HepG2 (cell line): ENCODE data around the gene TSPAN31. TPM values are rescaled to one million over a fixed set of nuclear protein-coding genes. Genes with fewer than 3 reads are reported as not detected.

Experiments
- ERF ChIP-seq: IDR thresholded peaks from 2 replicates; pipeline ENCODE4 v1.6.1; 2018; ENCODE audit warnings: missing biosample characterization, missing genetic modification reagents
- HNF1B ChIP-seq: sonication (generic); formaldehyde crosslinking; IDR thresholded peaks from 2 replicates; pipeline ENCODE4 v1.5.1; 2020; ENCODE audit warnings: mild to moderate bottlenecking, moderate library complexity, missing genetic modification reagents
- MTF1 ChIP-seq: sonication (generic); formaldehyde crosslinking; IDR thresholded peaks from 2 replicates; pipeline ENCODE4 v1.5.0; 2020; ENCODE audit warnings: missing genetic modification reagents
- NONO ChIP-seq, 2 experiments: fragments of 450-650 bp in 1 of 2; sonication (generic) in 1 of 2; formaldehyde crosslinking in 1 of 2; IDR thresholded peaks in 1 of 2; conservative IDR thresholded peaks in 1 of 2; 2 replicates each; pipeline versions ENCODE4 v1.6.1 to v1.8.0; 2017 to 2022; ENCODE audit warnings: mild to moderate bottlenecking in 1 of 2, missing genetic modification reagents in 1 of 2, moderate library complexity in 1 of 2
- NR1H2 ChIP-seq: sonication (generic); formaldehyde crosslinking; IDR thresholded peaks from 2 replicates; pipeline ENCODE4 v1.8.1; 2022; ENCODE audit warnings: low read depth, missing genetic modification reagents, borderline replicate concordance
- SALL2 ChIP-seq: sonication (generic); formaldehyde crosslinking; IDR thresholded peaks from 2 replicates; pipeline ENCODE4 v1.8.1; 2023; ENCODE audit warnings: mild to moderate bottlenecking, missing genetic modification reagents, inconsistent platforms
- ZNF207 ChIP-seq: fragments of 450-650 bp; IDR thresholded peaks from 2 replicates; pipeline ENCODE4 v1.6.1; 2016; ENCODE audit warnings: antibody characterized with exemption, borderline replicate concordance
- ZNF225 ChIP-seq: sonication (generic); formaldehyde crosslinking; IDR thresholded peaks from 2 replicates; pipeline ENCODE4 v1.4.0; 2020; ENCODE audit warnings: mild to moderate bottlenecking, missing genetic modification reagents
- ZNF350 ChIP-seq: sonication (generic); formaldehyde crosslinking; IDR thresholded peaks from 2 replicates; pipeline ENCODE4 v1.4.0; 2020; ENCODE audit warnings: mild to moderate bottlenecking, low read depth, missing genetic modification reagents, borderline replicate concordance
- ZNF614 ChIP-seq: IDR thresholded peaks from 2 replicates; pipeline ENCODE4 v1.6.1; 2018; ENCODE audit warnings: missing biosample characterization, missing genetic modification reagents, inconsistent platforms, borderline replicate concordance
- ZNF784 ChIP-seq: sonication (generic); formaldehyde crosslinking; IDR thresholded peaks from 2 replicates; pipeline ENCODE4 v1.5.1; 2020; ENCODE audit warnings: missing genetic modification reagents, mild to moderate bottlenecking, borderline replicate concordance
- ZNF790 ChIP-seq: sonication (generic); formaldehyde crosslinking; IDR thresholded peaks from 2 replicates; pipeline ENCODE4 v1.8.0; 2022; ENCODE audit warnings: missing genetic modification reagents, mild to moderate bottlenecking, borderline replicate concordance
- ZNF841 ChIP-seq: sonication (generic); formaldehyde crosslinking; IDR thresholded peaks from 2 replicates; pipeline ENCODE4 v1.8.1; 2023; ENCODE audit warnings: missing genetic modification reagents, borderline replicate concordance
- polyA plus RNA-seq, 8 experiments: library from polyadenylated mRNA; depleted of rRNA in 3 of 8; stranded (reverse) in 7 of 8; unstranded in 1 of 8; fragments of >200 nt; fragmentation: Illumina TruSeq in 4 of 8; extraction: Trizol in 4 of 8; gene quantifications; 2 replicates each; pipeline versions ENCODE4 v1.2.1 to v1.2.3, GENCODE V29; 2011 to 2016; ENCODE audit warnings: low read depth in 4 of 8, missing spikeins in 1 of 8, mixed read lengths in 1 of 8; ENCODE audit not compliant: insufficient read depth in 1 of 8
- total RNA-seq, 5 experiments: library from RNA; depleted of rRNA; stranded (reverse); fragments of >200 nt; fragmentation: Illumina TruSeq; extraction: Trizol; gene quantifications; 2 replicates each; pipeline ENCODE4 v1.2.3, GENCODE V29; 2016; ENCODE audit warnings: low read depth in 1 of 5
- TF ChIP-seq, protein P1 (sequence below): sonication (generic); formaldehyde crosslinking; IDR thresholded peaks from 2 replicates; pipeline ENCODE4 v1.4.0; 2020; ENCODE audit warnings: missing genetic modification reagents, borderline replicate concordance
- TF ChIP-seq, protein P2 (sequence below): IDR thresholded peaks from 2 replicates; pipeline ENCODE4 v1.6.1; 2012; ENCODE audit warnings: low read length, improper control_type of control experiment

TSPAN31 gene
- total and polyA plus RNA-seq, 2 of the 13 experiments (the other 11 are each of a cell fraction or from before 2014, with no cell fraction given) = 10.4 to 24.6 TPM

DNA sequence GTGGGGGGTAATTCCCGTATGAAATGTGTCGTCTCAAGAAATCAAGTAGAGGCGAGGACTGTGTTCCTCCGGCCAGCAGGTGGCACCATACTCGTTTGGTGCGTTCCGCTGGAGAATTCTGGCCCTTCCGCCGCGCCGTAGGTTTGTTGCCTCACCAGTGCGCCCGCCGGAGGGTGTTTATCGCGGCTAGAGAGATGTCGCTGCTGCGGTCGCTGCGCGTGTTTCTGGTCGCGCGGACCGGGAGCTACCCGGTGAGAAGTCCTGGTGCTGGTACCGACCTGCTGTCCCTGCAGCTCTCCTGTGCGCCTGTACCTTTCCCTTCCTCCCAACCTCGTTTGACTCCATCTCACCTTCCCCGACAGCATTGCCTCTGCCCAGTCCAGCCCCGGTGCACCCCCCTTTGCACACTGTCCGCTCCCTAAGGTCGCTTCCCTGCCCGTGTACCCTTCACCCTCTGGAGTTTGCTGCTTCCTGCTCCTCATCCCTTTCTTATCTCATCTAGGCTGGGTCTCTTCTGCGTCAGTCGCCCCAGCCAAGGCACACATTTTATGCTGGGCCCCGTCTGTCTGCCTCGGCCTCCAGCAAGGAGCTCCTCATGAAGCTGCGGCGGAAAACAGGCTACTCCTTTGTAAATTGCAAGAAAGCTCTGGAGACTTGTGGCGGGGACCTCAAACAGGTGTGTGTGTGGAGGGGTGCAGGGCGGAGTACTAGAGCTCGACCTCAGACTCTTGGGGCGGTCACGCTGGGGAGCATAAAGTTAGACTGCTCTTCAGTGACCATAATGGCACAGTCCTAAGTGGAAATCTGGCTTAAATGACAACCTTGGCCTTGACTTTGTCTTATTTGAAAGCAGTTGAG is 38.0 kb downstream of the TSPAN31 start, which contains the start of gene TSFM (continued):
- TF ChIP-seq, protein P1, sequence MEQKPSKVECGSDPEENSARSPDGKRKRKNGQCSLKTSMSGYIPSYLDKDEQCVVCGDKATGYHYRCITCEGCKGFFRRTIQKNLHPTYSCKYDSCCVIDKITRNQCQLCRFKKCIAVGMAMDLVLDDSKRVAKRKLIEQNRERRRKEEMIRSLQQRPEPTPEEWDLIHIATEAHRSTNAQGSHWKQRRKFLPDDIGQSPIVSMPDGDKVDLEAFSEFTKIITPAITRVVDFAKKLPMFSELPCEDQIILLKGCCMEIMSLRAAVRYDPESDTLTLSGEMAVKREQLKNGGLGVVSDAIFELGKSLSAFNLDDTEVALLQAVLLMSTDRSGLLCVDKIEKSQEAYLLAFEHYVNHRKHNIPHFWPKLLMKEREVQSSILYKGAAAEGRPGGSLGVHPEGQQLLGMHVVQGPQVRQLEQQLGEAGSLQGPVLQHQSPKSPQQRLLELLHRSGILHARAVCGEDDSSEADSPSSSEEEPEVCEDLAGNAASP = peak; percentile 57; the same call in 1 of the 2 replicates
- TF ChIP-seq, protein P2, sequence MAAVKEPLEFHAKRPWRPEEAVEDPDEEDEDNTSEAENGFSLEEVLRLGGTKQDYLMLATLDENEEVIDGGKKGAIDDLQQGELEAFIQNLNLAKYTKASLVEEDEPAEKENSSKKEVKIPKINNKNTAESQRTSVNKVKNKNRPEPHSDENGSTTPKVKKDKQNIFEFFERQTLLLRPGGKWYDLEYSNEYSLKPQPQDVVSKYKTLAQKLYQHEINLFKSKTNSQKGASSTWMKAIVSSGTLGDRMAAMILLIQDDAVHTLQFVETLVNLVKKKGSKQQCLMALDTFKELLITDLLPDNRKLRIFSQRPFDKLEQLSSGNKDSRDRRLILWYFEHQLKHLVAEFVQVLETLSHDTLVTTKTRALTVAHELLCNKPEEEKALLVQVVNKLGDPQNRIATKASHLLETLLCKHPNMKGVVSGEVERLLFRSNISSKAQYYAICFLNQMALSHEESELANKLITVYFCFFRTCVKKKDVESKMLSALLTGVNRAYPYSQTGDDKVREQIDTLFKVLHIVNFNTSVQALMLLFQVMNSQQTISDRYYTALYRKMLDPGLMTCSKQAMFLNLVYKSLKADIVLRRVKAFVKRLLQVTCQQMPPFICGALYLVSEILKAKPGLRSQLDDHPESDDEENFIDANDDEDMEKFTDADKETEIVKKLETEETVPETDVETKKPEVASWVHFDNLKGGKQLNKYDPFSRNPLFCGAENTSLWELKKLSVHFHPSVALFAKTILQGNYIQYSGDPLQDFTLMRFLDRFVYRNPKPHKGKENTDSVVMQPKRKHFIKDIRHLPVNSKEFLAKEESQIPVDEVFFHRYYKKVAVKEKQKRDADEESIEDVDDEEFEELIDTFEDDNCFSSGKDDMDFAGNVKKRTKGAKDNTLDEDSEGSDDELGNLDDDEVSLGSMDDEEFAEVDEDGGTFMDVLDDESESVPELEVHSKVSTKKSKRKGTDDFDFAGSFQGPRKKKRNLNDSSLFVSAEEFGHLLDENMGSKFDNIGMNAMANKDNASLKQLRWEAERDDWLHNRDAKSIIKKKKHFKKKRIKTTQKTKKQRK = no peak
- TF ChIP-seq ZNF207 = no peak
- TF ChIP-seq ZNF790 (CRISPR knock-in tag) = 0 out of 2 replicates have a peak, but pooled peaks have one; percentile 18
- peak; percentile 87 for TF ChIP-seq ZNF350 (CRISPR knock-in tag)
- peak; percentile 69; the same call in 1 of the 2 replicates for TF ChIP-seq SALL2 (CRISPR knock-in tag)
- no peak for TF ChIP-seq NR1H2 (CRISPR knock-in tag)
- TF ChIP-seq ZNF841 (CRISPR knock-in tag) = no peak
- TF ChIP-seq MTF1 (CRISPR knock-in tag) = peak; percentile 86; the same call in 1 of the 2 replicates
- no peak for TF ChIP-seq ZNF225
- TF ChIP-seq ERF (CRISPR knock-in tag) = peak; percentile 95
- peak; percentile 65 for TF ChIP-seq HNF1B (CRISPR knock-in tag)
- TF ChIP-seq ZNF784 (CRISPR knock-in tag) = peak; percentile 91; the same call in 1 of the 2 replicates
- TF ChIP-seq NONO (IDR thresholded peaks at IDR 0.05) = no peak
- peak; percentile 88 for TF ChIP-seq NONO (CRISPR knock-in tag; conservative IDR thresholded peaks at IDR 0.05)
- TF ChIP-seq ZNF614 (CRISPR knock-in tag) = peak; percentile 95
